Endothelial cell of umbilical vein (primary cell): ENCODE measurements around the gene PXN. TPM values are rescaled to one million over a fixed set of nuclear protein-coding genes. Genes with fewer than 3 reads are reported as not detected.
"Not testable (repeated sequence)": the region's sequence is repeated elsewhere in the genome, so short reads cannot be mapped to it uniquely, and the experiment has no call there.

Experiments
- BruUV-seq: library from RNA; stranded (reverse); fragments of 400-500 nt; replicated peaks from 2 replicates; lab custom pipeline; 2021; lab: Mats Ljungman, UMichigan
- CTCF ChIA-PET: fragments of 300-600, 350-600 bp; sonication (Branson Sonifier 250); formaldehyde crosslinking; loops from one replicate; lab custom pipeline; 2021; ENCODE audit warnings: antibody characterized with exemption, inconsistent platforms; lab: Charles Lee
- POLR2A ChIA-PET: fragments of 300-600, 350-600 bp; sonication (Branson Sonifier 250); formaldehyde crosslinking; loops from one replicate; lab custom pipeline; 2021; ENCODE audit warnings: antibody characterized with exemption, inconsistent platforms; lab: Charles Lee
- DNase-seq: peaks from one replicate; pipeline ENCODE4 v3.0.0-alpha.2; 2011; ENCODE audit warnings: low read depth, low spot score
- FAIRE-seq: peaks from 2 replicates; lab custom pipeline; 2011; peaks lifted over from hg19 to GRCh38; lab: Jason Lieb, UNC
- H2AFZ ChIP-seq: 2 replicates; pipeline ENCODE4 v1.6.0; 2012; ENCODE audit warnings: low read depth, low read length, control low read depth, inconsistent platforms
- H3K27ac ChIP-seq: 2 replicates; pipeline ENCODE4 v1.5.1; 2011; ENCODE audit warnings: low read depth, mild to moderate bottlenecking, control low read depth, low read length, moderate library complexity; ENCODE audit not compliant: insufficient read depth
- H3K27me3 ChIP-seq, 2 experiments: 2 replicates each; pipeline versions ENCODE4 v1.6.0 to v1.6.1; 2011; ENCODE audit warnings: low read length in 2 of 2, mixed read lengths in 1 of 2; ENCODE audit not compliant: control insufficient read depth in 2 of 2, insufficient read depth in 2 of 2
- H3K36me3 ChIP-seq, 2 experiments: 2 replicates in 1 of 2; 3 replicates in 1 of 2; pipeline ENCODE4 v1.5.1; 2011; ENCODE audit warnings: low read length in 2 of 2, mild to moderate bottlenecking in 1 of 2, moderate library complexity in 1 of 2; ENCODE audit not compliant: control insufficient read depth in 2 of 2, insufficient read depth in 2 of 2; ENCODE audit errors: extremely low read depth in 1 of 2
- H3K4me1 ChIP-seq: 3 replicates; pipeline ENCODE4 v1.5.1; 2011; ENCODE audit warnings: mild to moderate bottlenecking, low read length; ENCODE audit not compliant: control insufficient read depth, insufficient read depth; ENCODE audit errors: extremely low read depth
- H3K4me2 ChIP-seq: 2 replicates; pipeline ENCODE4 v1.6.1; 2011; ENCODE audit warnings: low read length, control low read depth, mixed read lengths; ENCODE audit not compliant: insufficient read depth
- H3K4me3 ChIP-seq, 3 experiments: fragments of 200-600 bp in 1 of 3; sonication (generic), shearing (Covaris generic) in 1 of 3; replicated peaks in 1 of 3; 2 replicates each; pipeline ENCODE4 v1.5.1; 2011 to 2016; ENCODE audit warnings: control low read depth in 3 of 3, low read length in 3 of 3, mild to moderate bottlenecking in 2 of 3, inconsistent platforms in 1 of 3, low read depth in 1 of 3, moderate library complexity in 1 of 3; ENCODE audit not compliant: insufficient read depth in 1 of 3
- H3K79me2 ChIP-seq: 2 replicates; pipeline ENCODE4 v1.6.0; 2012; ENCODE audit warnings: low read length, inconsistent platforms; ENCODE audit not compliant: control insufficient read depth, insufficient read depth
- H3K9ac ChIP-seq: replicated peaks from 2 replicates; pipeline ENCODE3; 2011; ENCODE audit warnings: low read length, control low read depth; ENCODE audit not compliant: insufficient read depth; ENCODE audit errors: extremely low read depth
- H3K9me1 ChIP-seq: replicated peaks from 3 replicates; pipeline ENCODE4 v1.6.0; 2011; ENCODE audit warnings: mild to moderate bottlenecking, low read length; ENCODE audit not compliant: control insufficient read depth, insufficient read depth; ENCODE audit errors: extremely low read depth
- H3K9me3 ChIP-seq: replicated peaks from 2 replicates; pipeline ENCODE4 v1.5.1; 2012; ENCODE audit warnings: low read length, inconsistent platforms; ENCODE audit not compliant: control insufficient read depth, insufficient read depth
- H4K20me1 ChIP-seq: replicated peaks from 2 replicates; pipeline ENCODE3; 2011; ENCODE audit warnings: mild to moderate bottlenecking, low read length; ENCODE audit not compliant: control insufficient read depth, insufficient read depth; ENCODE audit errors: extremely low read depth
- CTCF ChIP-seq, 2 donors: IDR thresholded peaks; 1 replicate in 1 of 2; 2 replicates in 1 of 2; pipeline ENCODE4 v1.5.1; 2011; ENCODE audit warnings: low read length in 2 of 2, mild to moderate bottlenecking in 2 of 2, moderate library complexity in 2 of 2, control low read depth in 1 of 2, inconsistent platforms in 1 of 2, low read depth in 1 of 2; ENCODE audit not compliant: insufficient read depth in 1 of 2; ENCODE audit errors: extremely low read depth in 1 of 2
- GATA2 ChIP-seq: IDR thresholded peaks from 2 replicates; pipeline ENCODE4 v1.7.0; 2011; ENCODE audit warnings: low read depth, mild to moderate bottlenecking, moderate library complexity, mixed read lengths, low read length; ENCODE audit not compliant: insufficient read length, insufficient read depth
- MYC ChIP-seq: IDR thresholded peaks from one replicate; pipeline ENCODE4 v1.6.1; 2011; ENCODE audit warnings: mild to moderate bottlenecking, low read depth, low read length
- POLR2AphosphoS5 ChIP-seq: IDR thresholded peaks from 2 replicates; pipeline ENCODE4 v1.6.1; 2012; ENCODE audit warnings: low read depth, mild to moderate bottlenecking, control low read depth, low read length, moderate library complexity; ENCODE audit not compliant: insufficient read depth
- dilution Hi-C: fragments of 300-500 bp; cut with MboI; formaldehyde crosslinking; loops from one replicate; pipeline ENCODE4 v1.15.0; 2019; ENCODE audit warnings: low sequenced_read_pairs; ENCODE audit not compliant: extremely low pct_ligation_motif_present
- intact Hi-C: fragments of 100-400 bp; cut with micrococcal nuclease; formaldehyde crosslinking; loops from one replicate; pipeline ENCODE4 v1.10.0; 2022
- polyA plus RNA-seq, 4 experiments: library from polyadenylated mRNA; depleted of rRNA in 3 of 4; stranded (reverse) in 3 of 4; unstranded in 1 of 4; fragments of >200 nt; gene quantifications; 2 replicates each; pipeline versions ENCODE4 v1.2.1 to v1.2.3, GENCODE V29; 2011 to 2012; ENCODE audit warnings: missing spikeins in 1 of 4
- total RNA-seq: library from RNA; stranded (reverse); gene quantifications from 2 replicates; pipeline ENCODE4 v1.2.3, GENCODE V29; 2021

The PXN gene
- total and polyA plus RNA-seq, 2 donors (not counting 3 experiments of a cell fraction or from before 2014, with no cell fraction given): 132 to 258 TPM

GRCh38 chr12:120207227-120207626 lies 58.3 kb downstream of the PXN start:
- H3K4me2 ChIP-seq: no peak overlapping the region
- intact Hi-C loops (no loop called here), dilution Hi-C loops (no loop called here)
- ChIA-PET POLR2A (interaction anchor here (2.0 kb wide), 1 partner anchor 84 kb away, joined by 5 read pairs; the partner anchor contains the start of gene RNU4-2), CTCF (interaction anchor here (0.7 to 1.6 kb wide), 2 partner anchors 21 to 59 kb away, joined by 3 to 6 read pairs; partner anchors contain the start of gene PXN)
- H3K79me2 ChIP-seq: no peaks in the 10 kb centered on the region
- no peaks in the 10 kb centered on the region for H4K20me1 ChIP-seq
- no TSS peak for BruUV-seq
- no peak for DNase-seq
- H3K27ac ChIP-seq: no peak overlapping the region
- H3K9me1 ChIP-seq: no peaks in the 10 kb centered on the region
- H3K36me3 ChIP-seq: peaks cover 7 to 22% of the 10 kb centered on the region in 2 experiments
- H3K27me3 ChIP-seq: no peaks in the 10 kb centered on the region
- H3K4me1 ChIP-seq: no peaks in the 10 kb centered on the region
- no peak overlapping the region for H3K4me3 ChIP-seq
- no peak for FAIRE-seq
- TF ChIP-seq CTCF (IDR thresholded peaks at IDR 0.05; ENCODE audit: extremely low read depth in 1 of 2, insufficient read depth in 1 of 2, low read depth in 1 of 2, low read length in 2 of 2) (no peak), MYC (no peak), GATA2 (no peak), POLR2AphosphoS5 (no peak)
- no peaks in the 10 kb centered on the region for H3K9me3 ChIP-seq
- no peak overlapping the region for H2AFZ ChIP-seq
- H3K9ac ChIP-seq: no peak overlapping the region

- H3K4me3 ChIP-seq, DNase-seq, intact Hi-C loops, H4K20me1 ChIP-seq, BruUV-seq, H3K4me2 ChIP-seq, H3K27ac ChIP-seq, H3K4me1 ChIP-seq, dilution Hi-C loops, H3K9me3 ChIP-seq, H2AFZ ChIP-seq, H3K27me3 ChIP-seq, FAIRE-seq, H3K9ac ChIP-seq, H3K9me1 ChIP-seq, H3K79me2 ChIP-seq: not testable (repeated sequence)
- ChIA-PET CTCF (interaction anchor here (0.7 to 1.6 kb wide), 2 partner anchors 21 to 59 kb away, joined by 3 to 6 read pairs; partner anchors contain the start of gene PXN), POLR2A (interaction anchor here (2.0 kb wide), 1 partner anchor 84 kb away, joined by 5 read pairs; the partner anchor contains the start of gene RNU4-2)
- H3K36me3 ChIP-seq: peaks cover 4 to 18% of the 10 kb centered on the region in 2 experiments
Measured at GRCh38 chr12:120206781-120207180, 58.7 kb downstream of the PXN start.
